ENCODE results near the gene YAE1. TPM values are rescaled to one million over a fixed set of nuclear protein-coding genes. Genes with fewer than 3 reads are reported as not detected.

Gene YAE1
- total and polyA plus RNA-seq, 2 of the 8 experiments (the other 6 are each of a cell fraction or from before 2014, with no cell fraction given) = 24.1 to 38.0 TPM

- Histone ChIP-seq H3K4me3 (ENCODE audit: extremely low read depth in 1 of 4, insufficient read depth in 2 of 4, low read depth in 3 of 4, low read length in 4 of 4) (no peak overlapping the region), H3K27me3 (replicated peaks in 1 of 4; ENCODE audit: control insufficient read depth in 3 of 4, extremely low read depth in 1 of 4, insufficient read depth in 3 of 4, low read length in 3 of 4) (no peaks in the 10 kb centered on the region), H3K36me3 (ENCODE audit: control insufficient read depth in 2 of 4, insufficient read depth in 4 of 4, low read length in 3 of 4) (peaks cover 0 to 4% (median 0%) of the 10 kb centered on the region in 4 experiments; a peak in 1 of 8 replicates), H3K79me2 (ENCODE audit: control insufficient read depth in 1 of 2, insufficient read depth in 2 of 2, low read length in 2 of 2) (no peaks in the 10 kb centered on the region), H2BK5ac (ENCODE audit: low read depth, low read length) (no peak overlapping the region), H2BK120ac (replicated peaks; ENCODE audit: low read depth, low read length) (no peak overlapping the region), H3K9ac (replicated peaks in 1 of 4; ENCODE audit: extremely low read depth in 1 of 4, low read depth in 3 of 4, low read length in 3 of 4) (no peak overlapping the region), H3K4ac (replicated peaks; ENCODE audit: insufficient read length, low read depth, low read length) (no peak overlapping the region), H3K79me1 (ENCODE audit: low read depth, low read length) (no peaks in the 10 kb centered on the region), H2BK20ac (ENCODE audit: low read length) (no peak overlapping the region), H2AFZ (ENCODE audit: low read length) (no peak overlapping the region), H4K91ac (replicated peaks; ENCODE audit: insufficient read length, low read length) (no peak overlapping the region), H3K23me2 (ENCODE audit: low read depth, low read length) (no peaks in the 10 kb centered on the region), H2BK12ac (ENCODE audit: low read depth, low read length) (no peak overlapping the region), H3K9me3 (ENCODE audit: insufficient read depth in 2 of 2, low read depth in 1 of 2, low read length in 1 of 2) (no peaks in the 10 kb centered on the region), H3K27ac (ENCODE audit: low read depth, low read length) (no peak overlapping the region), H4K20me1 (replicated peaks in 1 of 2; ENCODE audit: control insufficient read depth in 1 of 2, insufficient read depth in 2 of 2, low read length in 2 of 2) (no peaks in the 10 kb centered on the region), H3K4me1 (replicated peaks in 1 of 4; ENCODE audit: control insufficient read depth in 3 of 4, insufficient read depth in 4 of 4, low read length in 3 of 4) (no peaks in the 10 kb centered on the region), H3K4me2 (ENCODE audit: insufficient read depth in 1 of 2, low read depth in 2 of 2, low read length in 2 of 2) (no peak overlapping the region), H3K18ac (ENCODE audit: extremely low read depth, low read length) (no peak overlapping the region), H3K14ac (ENCODE audit: insufficient read length) (no peak overlapping the region), H2BK15ac (ENCODE audit: low read length) (no peak overlapping the region), H2AK5ac (ENCODE audit: low read depth, low read length) (no peak overlapping the region), H4K5ac (ENCODE audit: insufficient read length, low read depth, low read length) (no peak overlapping the region), H3K23ac (ENCODE audit: insufficient read length) (no peak overlapping the region), H4K8ac (ENCODE audit: extremely low read depth, insufficient read depth, low read length) (no peak overlapping the region), H3K56ac (replicated peaks; ENCODE audit: insufficient read length, low read depth, low read length) (no peak overlapping the region)
- FAIRE-seq (no peak), DNase-seq (ENCODE audit: low read depth in 1 of 2, low spot score in 2 of 2) (no peak)
- WGBS, 2 experiments (ENCODE audit: extremely low coverage in 1 of 2, insufficient coverage in 1 of 2, insufficient read length in 1 of 2, insufficient replicate concordance in 2 of 2, low coverage in 1 of 2, low lambda C conversion rate in 2 of 2, missing lambda C conversion rate in 1 of 2) = 72% methylated on average over 1 of the region's 1 CpG; no CpG with 5 or more reads in 1 of the 2 experiments
- POLR2A ChIA-PET (ENCODE audit: partially characterized antibody) = interaction anchor here (1.4 kb wide), 1 partner anchor 12 kb away, joined by 4 read pairs; no protein-coding TSS in a partner anchor
- CTCF ChIA-PET (ENCODE audit: partially characterized antibody) = interaction anchor here (1.4 to 7.6 kb wide), 2 partner anchors 36 to 75 kb away, joined by 4 to 37 read pairs; no protein-coding TSS in a partner anchor
- TF ChIP-seq BCL11A (IDR thresholded peaks at IDR 0.05; ENCODE audit: low read depth in 2 of 2, low read length in 2 of 2) = no peak
These were observed 49.9 kb downstream of the YAE1 start for GRCh38 chr7:39616138-39616537.
